ENCODE data around the gene ERGIC3.

The ERGIC3 gene

DNA sequence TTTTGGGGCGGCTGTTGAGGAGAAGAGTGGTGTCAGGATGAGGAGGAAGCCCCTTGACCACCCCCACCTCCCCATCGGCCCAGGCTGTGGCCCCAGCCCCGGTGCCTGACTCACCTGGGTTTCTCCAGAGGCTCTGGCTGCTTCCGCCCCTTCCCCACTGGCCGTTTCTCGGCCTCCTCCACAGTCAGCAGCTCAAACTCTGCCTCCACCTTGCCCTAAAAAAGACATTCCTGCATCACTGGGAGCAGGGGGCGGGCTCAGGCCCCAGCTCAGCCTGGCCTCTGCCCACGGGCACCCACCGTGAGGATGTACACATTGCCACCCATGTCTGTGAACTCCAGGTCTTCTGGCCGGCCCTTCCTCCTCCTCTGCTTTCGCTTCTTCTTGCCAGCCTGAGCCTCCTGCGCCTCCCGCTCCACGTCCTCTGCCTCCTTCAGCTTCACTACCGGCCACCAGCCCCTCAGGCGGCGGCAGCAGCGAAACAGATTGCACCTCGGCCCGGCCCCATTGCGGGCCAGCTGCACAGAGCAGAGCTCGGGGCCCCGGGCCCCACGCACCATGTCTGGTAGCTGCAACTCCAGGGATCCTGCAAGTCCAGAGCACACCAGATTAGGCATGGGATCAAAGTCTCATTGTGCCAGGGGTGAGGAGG lies 17.3 kb downstream of the ERGIC3 start:
- no peaks in the 10 kb centered on the region for H3K27me3 ChIP-seq (ENCODE audit: insufficient read depth, low read length, poor library complexity)
- H3K23ac ChIP-seq (ENCODE audit: low read length), result no peak overlapping the region
- H3K27ac ChIP-seq (ENCODE audit: low read depth, low read length), result no peak overlapping the region
- H3K9ac ChIP-seq (ENCODE audit: low read length), result no peak overlapping the region
- no peak overlapping the region for H4K5ac ChIP-seq (ENCODE audit: low read length)
- WGBS (ENCODE audit: extremely low coverage, insufficient coverage, low lambda C conversion rate), result no CpG with 5 or more reads among the region's 24 CpGs
- H3K79me2 ChIP-seq (ENCODE audit: control insufficient read depth, insufficient read depth, low read length), result no peaks in the 10 kb centered on the region
- no peak overlapping the region for H2AK5ac ChIP-seq (ENCODE audit: low read length)
- H3K4ac ChIP-seq (ENCODE audit: low read depth, low read length), result no peak overlapping the region
- H3K56ac ChIP-seq (ENCODE audit: low read length), result no peak overlapping the region
- DNase-seq, result no peak
- no peaks in the 10 kb centered on the region for H3K4me1 ChIP-seq (ENCODE audit: control insufficient read depth, low read depth, low read length)
- H2BK15ac ChIP-seq (replicated peaks; ENCODE audit: low read depth), result no peak overlapping the region
- H2BK5ac ChIP-seq (ENCODE audit: low read length), result no peak overlapping the region
- no peak overlapping the region for H2BK120ac ChIP-seq (ENCODE audit: low read depth, low read length)
- H3K4me3 ChIP-seq (ENCODE audit: low read length), result no peak overlapping the region
- H3K4me2 ChIP-seq (ENCODE audit: low read length), result no peak overlapping the region
- peaks cover 8% of the 10 kb centered on the region for H3K36me3 ChIP-seq (ENCODE audit: control insufficient read depth, insufficient read depth, low read length)
- H3K18ac ChIP-seq (ENCODE audit: low read length), result no peak overlapping the region
- H4K8ac ChIP-seq (ENCODE audit: low read depth, low read length), result no peak overlapping the region
- no peaks in the 10 kb centered on the region for H3K79me1 ChIP-seq (ENCODE audit: low read length)

DNA sequence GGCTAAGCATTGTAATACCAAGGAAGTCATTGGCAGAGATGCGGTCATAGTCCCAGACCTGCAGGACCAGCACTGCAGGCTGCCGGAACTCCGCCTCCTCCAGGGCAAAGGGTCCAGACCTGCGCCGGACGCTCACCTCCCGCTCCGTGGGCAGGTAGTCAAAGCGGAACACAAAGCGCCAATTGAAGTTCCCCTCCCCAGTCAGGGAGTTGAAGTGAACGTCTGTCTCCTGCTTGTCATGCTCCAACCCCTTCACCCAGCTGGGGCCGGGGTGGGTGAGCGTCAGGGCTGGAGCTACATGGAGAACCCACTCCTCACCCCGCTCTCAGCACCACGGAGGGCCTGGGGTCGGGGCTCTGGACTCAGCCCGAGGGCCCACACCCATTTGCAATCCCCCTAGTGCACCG lies 18.2 kb downstream of the ERGIC3 start:
- no peak overlapping the region for H2BK15ac ChIP-seq (replicated peaks; ENCODE audit: low read depth)
- no peak overlapping the region for H3K4ac ChIP-seq (ENCODE audit: low read depth, low read length)
- H3K9ac ChIP-seq (ENCODE audit: low read length), result no peak overlapping the region
- no peak overlapping the region for H3K27ac ChIP-seq (ENCODE audit: low read depth, low read length)
- H3K36me3 ChIP-seq (ENCODE audit: control insufficient read depth, insufficient read depth, low read length), result peaks cover 6% of the 10 kb centered on the region
- H2BK5ac ChIP-seq (ENCODE audit: low read length), result no peak overlapping the region
- no peak overlapping the region for H2BK120ac ChIP-seq (ENCODE audit: low read depth, low read length)
- DNase-seq, result peak; percentile 29
- H3K4me1 ChIP-seq (ENCODE audit: control insufficient read depth, low read depth, low read length), result no peaks in the 10 kb centered on the region
- H3K79me2 ChIP-seq (ENCODE audit: control insufficient read depth, insufficient read depth, low read length), result no peaks in the 10 kb centered on the region
- H4K8ac ChIP-seq (ENCODE audit: low read depth, low read length), result no peak overlapping the region
- H3K18ac ChIP-seq (ENCODE audit: low read length), result no peak overlapping the region
- no peaks in the 10 kb centered on the region for H3K27me3 ChIP-seq (ENCODE audit: insufficient read depth, low read length, poor library complexity)
- H4K5ac ChIP-seq (ENCODE audit: low read length), result no peak overlapping the region
- H3K23ac ChIP-seq (ENCODE audit: low read length), result no peak overlapping the region
- no peaks in the 10 kb centered on the region for H3K79me1 ChIP-seq (ENCODE audit: low read length)
- no peak overlapping the region for H3K4me2 ChIP-seq (ENCODE audit: low read length)
- no CpG with 5 or more reads among the region's 18 CpGs for WGBS (ENCODE audit: extremely low coverage, insufficient coverage, low lambda C conversion rate)
- no peak overlapping the region for H3K4me3 ChIP-seq (ENCODE audit: low read length)
- H3K56ac ChIP-seq (ENCODE audit: low read length), result no peak overlapping the region
- no peak overlapping the region for H2AK5ac ChIP-seq (ENCODE audit: low read length)

DNA sequence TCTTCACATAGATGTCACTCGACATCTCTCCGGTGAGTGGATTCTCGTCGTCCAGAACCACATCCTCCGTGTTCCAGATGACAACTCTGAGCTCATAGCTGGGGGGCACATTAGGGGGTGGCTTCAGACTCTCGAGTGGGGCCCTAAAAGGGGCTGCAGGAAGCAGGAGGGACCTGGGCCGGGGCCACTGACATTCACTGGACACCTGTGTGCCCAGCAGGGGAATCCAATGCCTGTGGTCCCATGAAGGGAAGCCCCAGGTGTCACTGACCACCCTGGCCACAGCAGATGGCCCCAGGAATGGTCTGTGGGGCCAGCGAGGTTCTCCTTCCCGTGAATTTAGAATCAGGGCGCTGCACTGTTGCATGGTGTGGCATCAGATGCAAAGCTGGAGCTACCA lies 18.7 kb downstream of the ERGIC3 start:
- H2BK15ac ChIP-seq (replicated peaks; ENCODE audit: low read depth), result no peak overlapping the region
- H4K8ac ChIP-seq (ENCODE audit: low read depth, low read length), result no peak overlapping the region
- H3K56ac ChIP-seq (ENCODE audit: low read length), result no peak overlapping the region
- H3K4me1 ChIP-seq (ENCODE audit: control insufficient read depth, low read depth, low read length), result no peaks in the 10 kb centered on the region
- H3K79me2 ChIP-seq (ENCODE audit: control insufficient read depth, insufficient read depth, low read length), result no peaks in the 10 kb centered on the region
- H3K18ac ChIP-seq (ENCODE audit: low read length), result no peak overlapping the region
- no peak overlapping the region for H3K4ac ChIP-seq (ENCODE audit: low read depth, low read length)
- H3K79me1 ChIP-seq (ENCODE audit: low read length), result no peaks in the 10 kb centered on the region
- H3K4me3 ChIP-seq (ENCODE audit: low read length), result no peak overlapping the region
- H3K27me3 ChIP-seq (ENCODE audit: insufficient read depth, low read length, poor library complexity), result no peaks in the 10 kb centered on the region
- peaks cover 6% of the 10 kb centered on the region for H3K36me3 ChIP-seq (ENCODE audit: control insufficient read depth, insufficient read depth, low read length)
- DNase-seq, result no peak
- WGBS (ENCODE audit: extremely low coverage, insufficient coverage, low lambda C conversion rate), result no CpG with 5 or more reads among the region's 10 CpGs
- H2BK5ac ChIP-seq (ENCODE audit: low read length), result no peak overlapping the region
- H3K4me2 ChIP-seq (ENCODE audit: low read length), result no peak overlapping the region
- H3K27ac ChIP-seq (ENCODE audit: low read depth, low read length), result no peak overlapping the region
- no peak overlapping the region for H3K9ac ChIP-seq (ENCODE audit: low read length)
- H4K5ac ChIP-seq (ENCODE audit: low read length), result no peak overlapping the region
- no peak overlapping the region for H2AK5ac ChIP-seq (ENCODE audit: low read length)
- H2BK120ac ChIP-seq (ENCODE audit: low read depth, low read length), result no peak overlapping the region
- no peak overlapping the region for H3K23ac ChIP-seq (ENCODE audit: low read length)

DNA sequence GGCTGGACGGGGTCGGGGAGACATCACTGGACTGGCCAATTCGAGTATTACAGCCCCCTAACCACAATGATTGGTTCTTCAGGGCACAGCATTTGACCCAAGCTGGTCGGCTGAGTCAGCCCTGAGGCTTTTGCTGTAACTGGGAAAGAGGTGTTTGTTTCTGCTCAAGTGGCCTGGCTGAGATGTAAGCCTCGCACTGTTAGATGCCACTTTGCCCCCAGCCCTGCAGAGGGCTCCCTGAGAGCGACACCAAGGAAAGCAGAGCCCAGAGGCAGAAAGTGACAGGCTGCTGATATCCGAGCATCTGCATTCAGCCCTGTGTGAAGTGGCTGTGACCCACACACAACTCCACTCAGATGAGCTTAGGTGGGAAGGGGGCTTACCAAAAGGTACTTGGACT lies 19.4 kb downstream of the ERGIC3 start:
- Histone ChIP-seq H2AK5ac (ENCODE audit: low read length) (no peak overlapping the region), H2BK5ac (ENCODE audit: low read length) (no peak overlapping the region), H3K9ac (ENCODE audit: low read length) (no peak overlapping the region), H4K5ac (ENCODE audit: low read length) (no peak overlapping the region), H3K27me3 (ENCODE audit: insufficient read depth, low read length, poor library complexity) (no peaks in the 10 kb centered on the region), H2BK15ac (replicated peaks; ENCODE audit: low read depth) (no peak overlapping the region), H3K4ac (ENCODE audit: low read depth, low read length) (no peak overlapping the region), H3K23ac (ENCODE audit: low read length) (no peak overlapping the region), H4K8ac (ENCODE audit: low read depth, low read length) (no peak overlapping the region), H3K4me2 (ENCODE audit: low read length) (no peak overlapping the region), H3K4me1 (ENCODE audit: control insufficient read depth, low read depth, low read length) (no peaks in the 10 kb centered on the region), H3K36me3 (ENCODE audit: control insufficient read depth, insufficient read depth, low read length) (peaks cover 3% of the 10 kb centered on the region), H3K18ac (ENCODE audit: low read length) (no peak overlapping the region), H3K56ac (ENCODE audit: low read length) (no peak overlapping the region), H3K79me2 (ENCODE audit: control insufficient read depth, insufficient read depth, low read length) (no peaks in the 10 kb centered on the region), H3K79me1 (ENCODE audit: low read length) (no peaks in the 10 kb centered on the region), H3K4me3 (ENCODE audit: low read length) (no peak overlapping the region), H2BK120ac (ENCODE audit: low read depth, low read length) (no peak overlapping the region), H3K27ac (ENCODE audit: low read depth, low read length) (no peak overlapping the region)
- peak; percentile 91 for DNase-seq
- WGBS (ENCODE audit: extremely low coverage, insufficient coverage, low lambda C conversion rate), result no CpG with 5 or more reads among the region's 7 CpGs

DNA sequence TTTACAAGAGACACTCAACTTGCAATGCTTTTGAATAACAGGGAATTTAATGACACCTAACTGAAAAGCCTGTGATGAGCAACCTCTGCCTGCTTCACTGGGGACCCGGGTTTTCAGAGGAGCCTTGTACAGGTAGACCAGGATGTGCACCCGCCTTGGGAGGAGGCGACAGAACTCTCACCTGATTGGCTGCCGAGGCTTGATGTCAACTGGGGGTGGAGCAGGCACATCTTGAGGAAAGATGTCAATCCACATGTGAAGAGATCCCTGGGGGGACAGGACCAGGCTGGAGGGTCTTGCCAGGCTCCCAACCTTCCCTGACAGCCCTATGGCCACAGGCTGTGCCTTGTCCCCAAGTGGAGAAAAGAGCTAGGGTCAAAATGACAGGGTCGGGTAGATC lies 19.8 kb downstream of the ERGIC3 start:
- Histone ChIP-seq H3K56ac (ENCODE audit: low read length) (no peak overlapping the region), H4K5ac (ENCODE audit: low read length) (no peak overlapping the region), H2AK5ac (ENCODE audit: low read length) (no peak overlapping the region), H3K4ac (ENCODE audit: low read depth, low read length) (no peak overlapping the region), H3K9ac (ENCODE audit: low read length) (no peak overlapping the region), H4K8ac (ENCODE audit: low read depth, low read length) (no peak overlapping the region), H3K27ac (ENCODE audit: low read depth, low read length) (no peak overlapping the region), H3K4me2 (ENCODE audit: low read length) (no peak overlapping the region), H2BK15ac (replicated peaks; ENCODE audit: low read depth) (no peak overlapping the region), H2BK120ac (ENCODE audit: low read depth, low read length) (no peak overlapping the region), H3K36me3 (ENCODE audit: control insufficient read depth, insufficient read depth, low read length) (peaks cover 1% of the 10 kb centered on the region), H3K79me1 (ENCODE audit: low read length) (no peaks in the 10 kb centered on the region), H3K23ac (ENCODE audit: low read length) (no peak overlapping the region), H3K4me3 (ENCODE audit: low read length) (no peak overlapping the region), H3K79me2 (ENCODE audit: control insufficient read depth, insufficient read depth, low read length) (no peaks in the 10 kb centered on the region), H3K27me3 (ENCODE audit: insufficient read depth, low read length, poor library complexity) (no peaks in the 10 kb centered on the region), H2BK5ac (ENCODE audit: low read length) (no peak overlapping the region), H3K18ac (ENCODE audit: low read length) (no peak overlapping the region), H3K4me1 (ENCODE audit: control insufficient read depth, low read depth, low read length) (no peaks in the 10 kb centered on the region)
- WGBS (ENCODE audit: extremely low coverage, insufficient coverage, low lambda C conversion rate), result no CpG with 5 or more reads among the region's 5 CpGs
- DNase-seq, result peak; percentile 30

DNA sequence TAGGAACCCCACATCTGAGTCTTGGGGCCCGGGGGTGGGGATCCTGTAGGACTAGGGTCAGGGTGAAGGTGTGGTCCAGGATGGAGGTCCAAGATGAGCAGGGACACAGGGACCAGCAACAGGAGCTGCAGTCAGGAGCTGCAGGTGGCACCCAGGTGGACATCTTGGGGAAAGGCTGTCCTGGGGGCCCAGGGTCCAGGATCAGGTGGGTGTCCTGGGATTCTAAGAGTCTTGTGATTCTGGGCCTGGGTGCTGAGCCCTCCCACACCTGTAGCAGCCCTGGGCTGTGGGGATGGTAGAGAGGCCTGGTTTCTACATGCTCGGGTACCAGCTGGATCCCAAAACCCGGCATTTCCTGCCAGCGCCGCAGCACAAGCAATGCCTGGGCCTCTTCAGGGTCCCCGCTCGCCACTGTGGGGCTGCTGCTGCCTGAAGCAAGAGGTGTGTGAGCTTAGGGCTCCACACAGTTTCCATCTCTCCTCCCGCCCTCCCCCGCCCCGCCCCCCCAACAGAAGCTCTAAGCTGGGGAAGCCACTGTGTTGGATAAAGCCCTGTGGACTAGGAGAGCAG lies 20.7 kb downstream of the ERGIC3 start:
- no peak overlapping the region for H2BK5ac ChIP-seq (ENCODE audit: low read length)
- no peak overlapping the region for H3K4me2 ChIP-seq (ENCODE audit: low read length)
- H2AK5ac ChIP-seq (ENCODE audit: low read length), result no peak overlapping the region
- no peak overlapping the region for H3K56ac ChIP-seq (ENCODE audit: low read length)
- no peaks in the 10 kb centered on the region for H3K36me3 ChIP-seq (ENCODE audit: control insufficient read depth, insufficient read depth, low read length)
- no peaks in the 10 kb centered on the region for H3K79me2 ChIP-seq (ENCODE audit: control insufficient read depth, insufficient read depth, low read length)
- no peaks in the 10 kb centered on the region for H3K79me1 ChIP-seq (ENCODE audit: low read length)
- WGBS (ENCODE audit: extremely low coverage, insufficient coverage, low lambda C conversion rate), result no CpG with 5 or more reads among the region's 10 CpGs
- H2BK15ac ChIP-seq (replicated peaks; ENCODE audit: low read depth), result no peak overlapping the region
- H2BK120ac ChIP-seq (ENCODE audit: low read depth, low read length), result no peak overlapping the region
- H3K27me3 ChIP-seq (ENCODE audit: insufficient read depth, low read length, poor library complexity), result no peaks in the 10 kb centered on the region
- no peak overlapping the region for H3K9ac ChIP-seq (ENCODE audit: low read length)
- no peak overlapping the region for H4K8ac ChIP-seq (ENCODE audit: low read depth, low read length)
- no peak overlapping the region for H3K18ac ChIP-seq (ENCODE audit: low read length)
- no peak overlapping the region for H3K4ac ChIP-seq (ENCODE audit: low read depth, low read length)
- no peak overlapping the region for H3K4me3 ChIP-seq (ENCODE audit: low read length)
- H3K27ac ChIP-seq (ENCODE audit: low read depth, low read length), result no peak overlapping the region
- no peak overlapping the region for H3K23ac ChIP-seq (ENCODE audit: low read length)
- no peak for DNase-seq
- H4K5ac ChIP-seq (ENCODE audit: low read length), result no peak overlapping the region
- no peaks in the 10 kb centered on the region for H3K4me1 ChIP-seq (ENCODE audit: control insufficient read depth, low read depth, low read length)
